Heart left ventricle (tissue), 13 donors: ENCODE measurements around the gene PDE5A.

Experiments
- CTCF ChIP-seq, 12 donors: fragments of 200-600 bp; sonication (generic) in 4 of 12; IDR thresholded peaks; one replicate each; pipeline versions ENCODE4 v1.5.0 to v1.8.0; 2018 to 2022; ENCODE audit warnings: antibody characterized with exemption in 12 of 12, mild to moderate bottlenecking in 5 of 12
- POLR2A ChIP-seq, 2 donors: fragments of 450-650 bp; IDR thresholded peaks; one replicate each; pipeline ENCODE4 v1.6.1; 2017; ENCODE audit warnings: antibody characterized with exemption in 2 of 2, mild to moderate bottlenecking in 2 of 2, moderate library complexity in 2 of 2
- donor health status: ischemic (EF 13 %, LVEDD 7.1; RV severe dilation, severe dysfunction).
- donor health status: DM: no; HTN: yes; CAD: no.
- donor health status: DM: no; HTN: no; CAD: no.
- donor health status: ischemic (EF 25% LVEDD 6.9; RV normal size, moderate dysfunction).
- donor health status: ischemic (EF 25% LVEDD 5.7; RV mildly dilated, moderate dysfunction).
- donor health status: ischemic (EF 35%, LVEDD 5.7; RV mildly dilated, moderate dysfunction).
- donor health status: nonischemic (EF 11% LVEDD 7.7; RV severe dilation, severe dysfunction).
- donor health status: DM: yes; HTN: yes; CAD: no.
- donor health status: PGD.
- donor health status: ischemic (EF 29% LVEDD 5.4; RV normal size, mild dysfunction).
- donor health status: nonischemic (EF 23%, LVEDD 6.1; RV moderate dilation, normal function).

- TF ChIP-seq POLR2A (IDR thresholded peaks at IDR 0.05), result no peak
- TF ChIP-seq CTCF (IDR thresholded peaks at IDR 0.05), result no peak
Measured at GRCh38 chr4:119598521-119598920, 30.1 kb downstream of the PDE5A start.
